GM21723 (cell line): Measurements from ENCODE around the gene ACSS2.

ENCODE experiments used
- ATAC-seq: cut with Tn5 transposase; IDR thresholded peaks from one replicate; pipeline ENCODE4 v1.9.1; 2021; ENCODE audit warnings: mild to moderate bottlenecking, moderate library complexity; ENCODE audit not compliant: unreplicated experiment

Gene ACSS2

GRCh38 chr20:34945315-34946077 is 69.1 kb downstream of the ACSS2 start:
- ATAC-seq: no peak

- no peak for ATAC-seq
Measured at GRCh38 chr20:34946661-34947060, 70.2 kb downstream of the ACSS2 start.

GRCh38 chr20:34947336-34947735 is 70.9 kb downstream of the ACSS2 start:
- ATAC-seq: no peak

GRCh38 chr20:34948030-34948429 is 71.6 kb downstream of the ACSS2 start:
- no peak for ATAC-seq

- no peak for ATAC-seq
Measured at GRCh38 chr20:34949120-34949519, 72.7 kb downstream of the ACSS2 start.

- ATAC-seq: no peak
Measured at GRCh38 chr20:34951252-34951651, 74.8 kb downstream of the ACSS2 start.

- ATAC-seq: no peak
Measured at GRCh38 chr20:34951652-34952051, 75.2 kb downstream of the ACSS2 start.

- ATAC-seq: no peak
Measured at GRCh38 chr20:34952671-34953070, 76.3 kb downstream of the ACSS2 start.

GRCh38 chr20:34953960-34954359 is 77.5 kb downstream of the ACSS2 start:
- no peak for ATAC-seq

GRCh38 chr20:34954904-34955230 is 78.5 kb downstream of the ACSS2 start:
- no peak for ATAC-seq

GRCh38 chr20:34955231-34956040 is 79.0 kb downstream of the ACSS2 start, which contains the start of the genes GSS and MYH7B:
Gene GSS (minus strand): TSS chr20:34955806. CDS start chr20:34951852, 3,954 bp downstream.
Gene MYH7B (plus strand): TSS chr20:34955868. CDS start chr20:34978006, 22,138 bp downstream.
- ATAC-seq: peak; percentile 86

- ATAC-seq: peak; percentile 45
Measured at GRCh38 chr20:34956041-34956458, 79.6 kb downstream of the ACSS2 start.

GRCh38 chr20:34956751-34957472 is 80.5 kb downstream of the ACSS2 start:
- no peak for ATAC-seq

GRCh38 chr20:34964486-34964885 is 88.1 kb downstream of the ACSS2 start:
- ATAC-seq: no peak

- ATAC-seq: no peak
Measured at GRCh38 chr20:34965051-34965450, 88.6 kb downstream of the ACSS2 start.

GRCh38 chr20:34967421-34967820 is 91.0 kb downstream of the ACSS2 start:
- ATAC-seq: no peak

- no peak for ATAC-seq
Measured at GRCh38 chr20:34968042-34968775, 91.8 kb downstream of the ACSS2 start.

GRCh38 chr20:34970193-34970840 is 93.9 kb downstream of the ACSS2 start:
- no peak for ATAC-seq

- no peak for ATAC-seq
Measured at GRCh38 chr20:34970846-34971560, 94.6 kb downstream of the ACSS2 start.
